HG03558 (cell line): ENCODE measurements around the gene ANKS6.

ENCODE experiments used
- ATAC-seq: cut with Tn5 transposase; IDR thresholded peaks from one replicate; pipeline ENCODE4 v1.9.1; 2021; ENCODE audit warnings: moderate number of reproducible peaks; ENCODE audit not compliant: unreplicated experiment; ENCODE audit errors: extremely low read depth

ANKS6 gene

GRCh38 chr9:98774746-98775145 lies 21.6 kb downstream of the ANKS6 start:
- ATAC-seq: no peak

GRCh38 chr9:98773721-98774120 lies 22.6 kb downstream of the ANKS6 start:
- ATAC-seq: no peak

- no peak for ATAC-seq
These were observed 23.8 kb downstream of the ANKS6 start for GRCh38 chr9:98772364-98773155.

- no peak for ATAC-seq
These were observed 25.0 kb downstream of the ANKS6 start for GRCh38 chr9:98771209-98771874.

- no peak for ATAC-seq
These were observed 25.6 kb downstream of the ANKS6 start for GRCh38 chr9:98770717-98771116.

- no peak for ATAC-seq
These were observed 28.0 kb downstream of the ANKS6 start for GRCh38 chr9:98768344-98768743.

GRCh38 chr9:98767915-98768314 lies 28.4 kb downstream of the ANKS6 start:
- no peak for ATAC-seq

- ATAC-seq: no peak
These were observed 29.2 kb downstream of the ANKS6 start for GRCh38 chr9:98767196-98767595.

GRCh38 chr9:98766586-98766985 lies 29.8 kb downstream of the ANKS6 start:
- no peak for ATAC-seq

GRCh38 chr9:98765256-98765655 lies 31.1 kb downstream of the ANKS6 start:
- ATAC-seq: no peak

- no peak for ATAC-seq
These were observed 32.2 kb downstream of the ANKS6 start for GRCh38 chr9:98763986-98764745.

- no peak for ATAC-seq
These were observed 36.1 kb downstream of the ANKS6 start for GRCh38 chr9:98760231-98760630.

GRCh38 chr9:98755006-98755618 lies 41.2 kb downstream of the ANKS6 start:
- ATAC-seq: no peak

- ATAC-seq: no peak
These were observed 45.1 kb downstream of the ANKS6 start for GRCh38 chr9:98751210-98751609.

GRCh38 chr9:98750364-98751060 lies 45.8 kb downstream of the ANKS6 start:
- no peak for ATAC-seq

GRCh38 chr9:98747476-98747875 lies 48.9 kb downstream of the ANKS6 start:
- ATAC-seq: no peak

GRCh38 chr9:98745470-98745869 lies 50.9 kb downstream of the ANKS6 start:
- no peak for ATAC-seq

- ATAC-seq: no peak
These were observed 52.3 kb downstream of the ANKS6 start for GRCh38 chr9:98743818-98744611.

GRCh38 chr9:98743329-98743728 lies 53.0 kb downstream of the ANKS6 start:
- no peak for ATAC-seq
